Measurements from ENCODE around the gene TUBA3E.
"Not testable (repeated sequence)": the region's sequence is repeated elsewhere in the genome, so short reads cannot be mapped to it uniquely, and the experiment has no call there.

Gene TUBA3E

DNA sequence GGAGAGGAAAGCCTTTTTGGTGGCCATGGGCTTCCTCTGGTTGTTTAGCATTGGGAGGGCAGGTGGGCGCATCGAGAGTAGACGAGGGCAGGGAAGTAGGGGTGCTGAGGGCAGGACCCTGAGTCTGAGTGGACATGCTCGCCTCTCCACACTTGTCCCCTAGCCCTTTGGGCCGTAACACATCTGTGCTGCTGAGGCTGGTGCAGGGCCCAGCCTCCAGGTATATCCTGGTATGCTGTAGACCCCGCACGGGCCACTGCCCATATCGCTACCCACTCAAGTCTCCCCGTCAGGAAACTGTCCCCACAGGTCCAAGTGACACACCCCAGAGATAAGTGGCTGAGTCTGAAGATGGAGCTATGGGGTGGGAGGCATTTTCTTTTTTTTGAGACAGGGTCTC, 39.6 kb downstream of the TUBA3E start:
- peaks cover 33% of the 10 kb centered on the region for H3K4me1 ChIP-seq (ENCODE audit: control insufficient read depth, low read length)
- H3F3A ChIP-seq (ENCODE audit: control insufficient read depth, insufficient read depth), result no peaks in the 10 kb centered on the region
- H3K4me3 ChIP-seq (ENCODE audit: low read length), result no peak overlapping the region
- H3K9me3 ChIP-seq (ENCODE audit: control insufficient read depth, insufficient read depth, low read length), result no peaks in the 10 kb centered on the region
- no peaks in the 10 kb centered on the region for H4K20me1 ChIP-seq (ENCODE audit: control insufficient read depth, insufficient read depth, low read depth, low read length)
- peaks cover 32% of the 10 kb centered on the region for H3K36me3 ChIP-seq (ENCODE audit: control insufficient read depth, low read length)
- no peak for TF ChIP-seq EZH2phosphoT487 (IDR thresholded peaks at IDR 0.05; ENCODE audit: borderline replicate concordance, low read length)
- TF ChIP-seq, protein P1, sequence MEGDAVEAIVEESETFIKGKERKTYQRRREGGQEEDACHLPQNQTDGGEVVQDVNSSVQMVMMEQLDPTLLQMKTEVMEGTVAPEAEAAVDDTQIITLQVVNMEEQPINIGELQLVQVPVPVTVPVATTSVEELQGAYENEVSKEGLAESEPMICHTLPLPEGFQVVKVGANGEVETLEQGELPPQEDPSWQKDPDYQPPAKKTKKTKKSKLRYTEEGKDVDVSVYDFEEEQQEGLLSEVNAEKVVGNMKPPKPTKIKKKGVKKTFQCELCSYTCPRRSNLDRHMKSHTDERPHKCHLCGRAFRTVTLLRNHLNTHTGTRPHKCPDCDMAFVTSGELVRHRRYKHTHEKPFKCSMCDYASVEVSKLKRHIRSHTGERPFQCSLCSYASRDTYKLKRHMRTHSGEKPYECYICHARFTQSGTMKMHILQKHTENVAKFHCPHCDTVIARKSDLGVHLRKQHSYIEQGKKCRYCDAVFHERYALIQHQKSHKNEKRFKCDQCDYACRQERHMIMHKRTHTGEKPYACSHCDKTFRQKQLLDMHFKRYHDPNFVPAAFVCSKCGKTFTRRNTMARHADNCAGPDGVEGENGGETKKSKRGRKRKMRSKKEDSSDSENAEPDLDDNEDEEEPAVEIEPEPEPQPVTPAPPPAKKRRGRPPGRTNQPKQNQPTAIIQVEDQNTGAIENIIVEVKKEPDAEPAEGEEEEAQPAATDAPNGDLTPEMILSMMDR (IDR thresholded peaks at IDR 0.05; ENCODE audit: low read depth, low read length, poor library complexity, severe bottlenecking), result no peak
- H3K9me2 ChIP-seq (replicated peaks; ENCODE audit: control insufficient read depth, low read length), result no peaks in the 10 kb centered on the region
- no peaks in the 10 kb centered on the region for H3K27me3 ChIP-seq (ENCODE audit: control insufficient read depth, low read length)
- peak overlapping the region; percentile 28 for H3K4me2 ChIP-seq (ENCODE audit: low read length)
- H3K79me2 ChIP-seq (ENCODE audit: control insufficient read depth, low read length), result no peaks in the 10 kb centered on the region
- peak overlapping the region; percentile 63 for H3K27ac ChIP-seq (ENCODE audit: low read depth, low read length)

DNA sequence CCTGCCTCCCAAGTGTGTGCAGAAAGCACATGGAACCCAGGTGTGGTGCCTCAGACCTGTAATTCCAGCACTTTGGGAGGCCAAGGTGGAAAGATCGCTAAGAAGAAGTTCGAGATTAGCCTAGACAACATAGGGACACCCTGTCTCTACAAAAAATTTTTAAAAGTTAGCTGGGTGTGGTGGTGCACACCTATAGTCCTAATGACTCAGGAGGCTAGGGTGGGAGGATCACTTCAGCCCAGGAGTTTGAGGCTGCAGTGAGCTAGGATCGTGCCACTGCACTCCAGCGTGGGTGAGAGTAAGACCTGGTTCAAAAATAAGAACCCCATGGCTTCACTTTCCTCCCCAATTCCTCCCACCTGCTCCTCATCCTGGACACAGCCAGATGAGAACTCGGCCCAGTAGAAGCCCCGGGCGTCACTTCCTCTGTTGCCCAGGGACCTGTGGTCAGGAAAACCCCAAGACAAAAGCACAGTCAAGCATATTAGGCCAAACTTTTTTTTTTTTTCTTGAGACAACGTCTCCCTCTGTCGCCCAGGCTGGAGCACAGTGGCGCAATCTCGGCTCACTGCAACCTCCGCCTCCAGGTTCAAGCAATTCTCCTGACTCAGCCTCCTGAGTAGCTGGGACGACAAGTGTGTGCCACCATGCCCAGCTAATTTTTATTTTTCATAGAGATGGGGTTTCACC, 40.3 kb downstream of the TUBA3E start:
- not testable (repeated sequence) for H3K79me2 ChIP-seq (ENCODE audit: control insufficient read depth, low read length); H3F3A ChIP-seq (ENCODE audit: control insufficient read depth, insufficient read depth); H3K9me3 ChIP-seq (ENCODE audit: control insufficient read depth, insufficient read depth, low read length); H3K9me2 ChIP-seq (replicated peaks; ENCODE audit: control insufficient read depth, low read length); H4K20me1 ChIP-seq (ENCODE audit: control insufficient read depth, insufficient read depth, low read depth, low read length); H3K4me3 ChIP-seq (ENCODE audit: low read length); H3K27me3 ChIP-seq (ENCODE audit: control insufficient read depth, low read length)
- Histone ChIP-seq H3K4me2 (ENCODE audit: low read length) (peak overlapping the region; percentile 28), H3K4me1 (ENCODE audit: control insufficient read depth, low read length) (peaks cover 33% of the 10 kb centered on the region), H3K36me3 (ENCODE audit: control insufficient read depth, low read length) (peaks cover 35% of the 10 kb centered on the region), H3K27ac (ENCODE audit: low read depth, low read length) (peak overlapping the region; percentile 63)

DNA sequence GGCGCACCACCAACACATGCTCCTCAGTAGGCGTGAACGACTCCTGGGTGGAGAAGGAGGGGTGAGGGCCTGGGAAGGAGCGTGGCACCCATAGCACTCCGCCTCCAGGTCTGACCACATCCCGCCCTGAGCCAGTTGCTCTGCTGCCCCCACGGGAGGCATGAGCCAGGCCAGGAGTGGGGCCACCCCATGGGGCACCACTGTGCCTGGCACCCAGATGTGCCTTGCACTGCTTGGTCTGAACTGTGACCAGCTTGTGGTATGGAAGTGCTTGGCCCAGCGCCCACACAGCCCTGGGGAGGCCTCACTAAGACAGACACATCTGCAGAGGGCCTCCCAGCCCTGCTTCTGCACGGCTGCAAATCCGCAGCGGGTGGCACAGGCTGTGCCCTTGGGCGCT, 40.9 kb downstream of the TUBA3E start:
- not testable (repeated sequence) for H3F3A ChIP-seq (ENCODE audit: control insufficient read depth, insufficient read depth); H3K9me2 ChIP-seq (replicated peaks; ENCODE audit: control insufficient read depth, low read length); H4K20me1 ChIP-seq (ENCODE audit: control insufficient read depth, insufficient read depth, low read depth, low read length); H3K9me3 ChIP-seq (ENCODE audit: control insufficient read depth, insufficient read depth, low read length); H3K79me2 ChIP-seq (ENCODE audit: control insufficient read depth, low read length); H3K27me3 ChIP-seq (ENCODE audit: control insufficient read depth, low read length); H3K4me3 ChIP-seq (ENCODE audit: low read length)
- Histone ChIP-seq H3K36me3 (ENCODE audit: control insufficient read depth, low read length) (peaks cover 37% of the 10 kb centered on the region), H3K27ac (ENCODE audit: low read depth, low read length) (peak overlapping the region; percentile 63), H3K4me2 (ENCODE audit: low read length) (peak overlapping the region; percentile 2; the same call in 1 of the 2 replicates), H3K4me1 (ENCODE audit: control insufficient read depth, low read length) (peaks cover 33% of the 10 kb centered on the region)

DNA sequence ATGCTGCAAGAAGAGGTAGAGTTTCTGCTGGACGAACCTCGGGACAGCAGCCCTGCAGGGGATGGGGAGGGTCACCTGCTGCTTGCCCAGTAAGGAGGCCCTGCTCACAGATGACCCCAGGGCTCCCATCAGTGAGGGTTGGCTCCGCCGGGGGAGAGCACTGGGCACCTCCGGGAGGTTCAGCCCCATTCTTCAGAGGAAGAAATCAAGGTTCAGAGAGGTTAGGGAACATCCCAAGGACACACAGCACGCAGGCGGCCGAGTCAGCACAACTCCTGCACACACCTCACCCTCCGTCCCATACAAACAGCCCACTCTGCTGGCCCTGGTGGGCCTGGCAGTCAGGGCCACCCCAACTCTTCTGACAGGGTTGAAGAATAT, 41.6 kb downstream of the TUBA3E start:
- Histone ChIP-seq H3K27me3 (ENCODE audit: control insufficient read depth, low read length) (no peaks in the 10 kb centered on the region), H3F3A (ENCODE audit: control insufficient read depth, insufficient read depth) (no peaks in the 10 kb centered on the region), H4K20me1 (ENCODE audit: control insufficient read depth, insufficient read depth, low read depth, low read length) (no peaks in the 10 kb centered on the region), H3K36me3 (ENCODE audit: control insufficient read depth, low read length) (peaks cover 42% of the 10 kb centered on the region), H3K4me3 (ENCODE audit: low read length) (no peak overlapping the region), H3K9me3 (ENCODE audit: control insufficient read depth, insufficient read depth, low read length) (no peaks in the 10 kb centered on the region), H3K4me1 (ENCODE audit: control insufficient read depth, low read length) (peaks cover 33% of the 10 kb centered on the region), H3K27ac (ENCODE audit: low read depth, low read length) (no peak overlapping the region), H3K9me2 (replicated peaks; ENCODE audit: control insufficient read depth, low read length) (no peaks in the 10 kb centered on the region), H3K79me2 (ENCODE audit: control insufficient read depth, low read length) (no peaks in the 10 kb centered on the region), H3K4me2 (ENCODE audit: low read length) (no peak overlapping the region)
- TF ChIP-seq EZH2phosphoT487 (IDR thresholded peaks at IDR 0.05; ENCODE audit: borderline replicate concordance, low read length), result no peak
- TF ChIP-seq, protein P1 (IDR thresholded peaks at IDR 0.05; ENCODE audit: low read depth, low read length, poor library complexity, severe bottlenecking), result no peak

Data from DOHH2 (cell line).